GM12878 (cell line): Measurements from ENCODE around the gene NXPE1. TPM values are rescaled to one million over a fixed set of nuclear protein-coding genes. Genes with fewer than 3 reads are reported as not detected.

ENCODE experiments used
- ATAC-seq: fragments of 200-7000 bp; cut with Tn5 transposase; 3 replicates; pipeline ENCODE4 v1.9.1; 2020; ENCODE audit warnings: mild to moderate bottlenecking, moderate library complexity
- BruUV-seq: library from RNA; stranded (reverse); fragments of 400-500 nt; replicated peaks from 2 replicates; lab custom pipeline; 2021; lab: Mats Ljungman, UMichigan
- CTCF ChIA-PET: fragments of 300-600 bp; sonication (Branson Sonifier 250); formaldehyde crosslinking; extraction: SDS; loops from one replicate; lab custom pipeline; 2021; ENCODE audit warnings: inconsistent platforms; lab: Yijun Ruan, JAX
- POLR2A ChIA-PET: fragments of 350-600 bp; formaldehyde crosslinking; extraction: SDS; loops from one replicate; lab custom pipeline; 2021; ENCODE audit warnings: inconsistent platforms; lab: Charles Lee
- RAD21 ChIA-PET: fragments of 300-600 bp; sonication (Branson Sonifier 250); formaldehyde crosslinking; loops from one replicate; lab custom pipeline; 2023; ENCODE audit warnings: antibody characterized with exemption; ENCODE audit not compliant: unreplicated experiment; lab: Charles Lee
- SMC1A ChIA-PET: fragments of 300-600 bp; sonication (Branson Sonifier 250); formaldehyde crosslinking; loops from one replicate; lab custom pipeline; 2023; ENCODE audit not compliant: unreplicated experiment, uncharacterized antibody; lab: Charles Lee
- DNase-seq: peaks from one replicate; pipeline ENCODE4 v3.0.0-alpha.2; 2011; ENCODE audit warnings: low read depth, low spot score
- FAIRE-seq: peaks from 3 replicates; lab custom pipeline; 2011; peaks lifted over from hg19 to GRCh38; lab: Jason Lieb, UNC
- H2AFZ ChIP-seq: 2 replicates; pipeline ENCODE4 v1.6.0; 2011; ENCODE audit warnings: low read depth, low read length, control low read depth; ENCODE audit not compliant: control insufficient read depth
- H3K27ac ChIP-seq: 2 replicates; pipeline ENCODE4 v1.5.1; 2011; ENCODE audit warnings: control low read depth; ENCODE audit not compliant: control insufficient read depth, insufficient read depth
- H3K27me3 ChIP-seq, 2 experiments: replicated peaks in 1 of 2; 2 replicates each; pipeline versions ENCODE4 v1.6.0 to v1.6.1; 2011; ENCODE audit warnings: low read length in 1 of 2; ENCODE audit not compliant: control insufficient read depth in 2 of 2, insufficient read depth in 2 of 2
- H3K36me3 ChIP-seq, 2 experiments: 2 replicates each; pipeline ENCODE4 v1.5.1; 2011; ENCODE audit warnings: low read length in 1 of 2; ENCODE audit not compliant: control insufficient read depth in 2 of 2, insufficient read depth in 2 of 2
- H3K4me1 ChIP-seq: 2 replicates; pipeline ENCODE4 v1.6.1; 2011; ENCODE audit warnings: mild to moderate bottlenecking, low read length, moderate library complexity, mixed read lengths; ENCODE audit not compliant: control insufficient read depth, insufficient read depth
- H3K4me2 ChIP-seq: 2 replicates; pipeline ENCODE4 v1.6.0; 2011; ENCODE audit warnings: control low read depth; ENCODE audit not compliant: control insufficient read depth, insufficient read depth
- H3K4me3 ChIP-seq: fragments of 200-600 bp; sonication (generic); 2 replicates; pipeline ENCODE4 v1.5.1; 2016
- H3K79me2 ChIP-seq: 2 replicates; pipeline ENCODE4 v1.6.0; 2011; ENCODE audit warnings: low read length; ENCODE audit not compliant: control insufficient read depth, insufficient read depth
- H3K9ac ChIP-seq: 2 replicates; pipeline ENCODE4 v1.8.0; 2011; ENCODE audit warnings: low read length, control low read depth, mixed read lengths; ENCODE audit not compliant: control insufficient read depth, insufficient read depth
- H3K9me3 ChIP-seq: replicated peaks from 3 replicates; pipeline ENCODE4 v1.5.1; 2011; ENCODE audit warnings: mild to moderate bottlenecking, low read length; ENCODE audit not compliant: control insufficient read depth, insufficient read depth
- H4K20me1 ChIP-seq: 2 replicates; pipeline ENCODE4 v1.6.0; 2011; ENCODE audit not compliant: control insufficient read depth, insufficient read depth
- ASH2L ChIP-seq: fragments of 300-600, 200-600 bp; sonication (generic); IDR thresholded peaks from 2 replicates; pipeline ENCODE4 v1.6.1; 2017; ENCODE audit warnings: low read depth, mild to moderate bottlenecking, borderline replicate concordance
- ATF3 ChIP-seq: IDR thresholded peaks from 2 replicates; pipeline ENCODE4 v1.6.1; 2011; ENCODE audit warnings: low read depth, mild to moderate bottlenecking, low read length, moderate library complexity, borderline replicate concordance; ENCODE audit errors: extremely low read depth
- CREM ChIP-seq: IDR thresholded peaks from 2 replicates; pipeline ENCODE4 v1.6.1; 2014; ENCODE audit warnings: antibody characterized with exemption, low read depth
- E4F1 ChIP-seq: fragments of 450-650 bp; IDR thresholded peaks from 2 replicates; pipeline ENCODE4 v1.6.1; 2018; ENCODE audit warnings: borderline replicate concordance, mild to moderate bottlenecking; ENCODE audit not compliant: partially characterized antibody
- ETV6 ChIP-seq, 2 experiments: fragments of 450-650 bp in 1 of 2; IDR thresholded peaks in 1 of 2; conservative IDR thresholded peaks in 1 of 2; 2 replicates each; pipeline ENCODE4 v1.6.1; 2014; ENCODE audit warnings: antibody characterized with exemption in 1 of 2, borderline replicate concordance in 1 of 2, low read depth in 1 of 2, mild to moderate bottlenecking in 1 of 2, moderate library complexity in 1 of 2
- JUND ChIP-seq: IDR thresholded peaks from 2 replicates; pipeline ENCODE4 v1.6.1; 2012; ENCODE audit warnings: low read depth, mild to moderate bottlenecking, low read length, improper control_type of control experiment, moderate library complexity
- MEF2A ChIP-seq: IDR thresholded peaks from 2 replicates; pipeline ENCODE4 v1.6.1; 2011; ENCODE audit warnings: low read depth, mild to moderate bottlenecking, low read length, moderate library complexity; ENCODE audit not compliant: insufficient read depth
- MXI1 ChIP-seq: fragments of 150-350 bp; IDR thresholded peaks from 2 replicates; pipeline ENCODE4 v1.6.1; 2011; ENCODE audit warnings: low read depth, mild to moderate bottlenecking, inconsistent platforms, low read length, improper control_type of control experiment
- NFYB ChIP-seq: IDR thresholded peaks from 2 replicates; pipeline ENCODE4 v1.6.1; 2011; ENCODE audit warnings: low read depth, mild to moderate bottlenecking, low read length, improper control_type of control experiment, moderate library complexity; ENCODE audit not compliant: insufficient read depth
- PML ChIP-seq: IDR thresholded peaks from 2 replicates; pipeline ENCODE4 v1.6.1; 2012; ENCODE audit warnings: low read length, inconsistent platforms
- RBBP5 ChIP-seq: fragments of 200-600 bp; sonication (generic); conservative IDR thresholded peaks from 2 replicates; pipeline ENCODE4 v1.6.1; 2016
- SP1 ChIP-seq: IDR thresholded peaks from one replicate; pipeline ENCODE4 v1.6.1; 2011; ENCODE audit warnings: low read depth, low read length
- ZBED1 ChIP-seq: IDR thresholded peaks from 2 replicates; pipeline ENCODE4 v1.6.1; 2016; ENCODE audit warnings: borderline replicate concordance
- ZNF24 ChIP-seq: fragments of 450-650 bp; IDR thresholded peaks from 2 replicates; pipeline ENCODE4 v1.6.1; 2017; ENCODE audit warnings: antibody characterized with exemption, mild to moderate bottlenecking
- WGBS: methylation state at CpG from one replicate; pipeline ENCODE4 v1.1.6; 2016; ENCODE audit warnings: low lambda C conversion rate; ENCODE audit not compliant: insufficient replicate concordance, insufficient coverage; ENCODE audit errors: missing lambda C conversion rate; 5-methylcytosine and 5-hydroxymethylcytosine counted together
- in situ Hi-C: fragments of 300-500 bp; cut with MboI; formaldehyde crosslinking; loops from 9 replicates; pipeline ENCODE4 v1.14.3; 2018; ENCODE audit warnings: mixed read lengths
- intact Hi-C: fragments of 100-400 bp; cut with micrococcal nuclease; formaldehyde crosslinking; loops from one replicate; pipeline ENCODE4 v1.14.2; 2022; ENCODE audit not compliant: unreplicated experiment
- polyA plus RNA-seq, 11 experiments: library from polyadenylated mRNA; depleted of rRNA in 4 of 11; unstranded in 6 of 11; stranded (reverse) in 5 of 11; fragments of >200 nt; fragmentation: Nextera tagmentation in 4 of 11; fragmentation: Illumina TruSeq in 1 of 11; extraction: Ambion mirVana in 4 of 11; extraction: Trizol in 1 of 11; gene quantifications; 1 replicate in 1 of 11; 2 replicates in 10 of 11; pipeline versions ENCODE4 v1.2.1 to v1.2.3, GENCODE V29; 2011 to 2016; ENCODE audit warnings: inconsistent platforms in 2 of 11, missing spikeins in 2 of 11, low read depth in 1 of 11
- total RNA-seq, 4 experiments: library from RNA; depleted of rRNA in 3 of 4; stranded (reverse); fragments of >200 nt in 3 of 4; fragmentation: Illumina TruSeq in 1 of 4; extraction: Trizol in 1 of 4; gene quantifications; 2 replicates each; pipeline versions ENCODE4 v1.2.1 to v1.2.3, GENCODE V29; 2013 to 2021
- TF ChIP-seq, protein P1 (sequence below): IDR thresholded peaks from 2 replicates; pipeline ENCODE4 v1.6.1; 2012; ENCODE audit warnings: low read depth, low read length, improper control_type of control experiment
- TF ChIP-seq, protein P2 (sequence below): fragments of 450-650 bp; formaldehyde crosslinking; IDR thresholded peaks from 2 replicates; pipeline ENCODE4 v1.5.0; 2022; ENCODE audit warnings: mild to moderate bottlenecking, missing genetic modification characterization

Gene NXPE1
- total and polyA plus RNA-seq, 10 of the 15 experiments (the other 5 are each of a cell fraction or from before 2014, with no cell fraction given): not detected

GRCh38 chr11:114596175-114596919 lies 36.7 kb upstream of the NXPE1 start:
- no peak overlapping the region for H3K9ac ChIP-seq
- TF ChIP-seq ATF3: no peak
- no peak for TF ChIP-seq PML
- TF ChIP-seq, protein P1, sequence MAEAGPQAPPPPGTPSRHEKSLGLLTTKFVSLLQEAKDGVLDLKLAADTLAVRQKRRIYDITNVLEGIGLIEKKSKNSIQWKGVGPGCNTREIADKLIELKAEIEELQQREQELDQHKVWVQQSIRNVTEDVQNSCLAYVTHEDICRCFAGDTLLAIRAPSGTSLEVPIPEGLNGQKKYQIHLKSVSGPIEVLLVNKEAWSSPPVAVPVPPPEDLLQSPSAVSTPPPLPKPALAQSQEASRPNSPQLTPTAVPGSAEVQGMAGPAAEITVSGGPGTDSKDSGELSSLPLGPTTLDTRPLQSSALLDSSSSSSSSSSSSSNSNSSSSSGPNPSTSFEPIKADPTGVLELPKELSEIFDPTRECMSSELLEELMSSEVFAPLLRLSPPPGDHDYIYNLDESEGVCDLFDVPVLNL: no peak
- TF ChIP-seq NFYB: no peak
- TF ChIP-seq ASH2L: no peak
- no peak for TF ChIP-seq SP1
- no peak for TF ChIP-seq ETV6 (conservative IDR thresholded peaks at IDR 0.05 in 1 of 2, IDR thresholded peaks at IDR 0.05 in 1 of 2; ENCODE audit: borderline replicate concordance in 1 of 2, low read depth in 1 of 2)
- no peak for TF ChIP-seq RBBP5
- no peak for TF ChIP-seq ZBED1
- TF ChIP-seq CREM: no peak
- TF ChIP-seq ZNF24: no peak
- TF ChIP-seq, protein P2, sequence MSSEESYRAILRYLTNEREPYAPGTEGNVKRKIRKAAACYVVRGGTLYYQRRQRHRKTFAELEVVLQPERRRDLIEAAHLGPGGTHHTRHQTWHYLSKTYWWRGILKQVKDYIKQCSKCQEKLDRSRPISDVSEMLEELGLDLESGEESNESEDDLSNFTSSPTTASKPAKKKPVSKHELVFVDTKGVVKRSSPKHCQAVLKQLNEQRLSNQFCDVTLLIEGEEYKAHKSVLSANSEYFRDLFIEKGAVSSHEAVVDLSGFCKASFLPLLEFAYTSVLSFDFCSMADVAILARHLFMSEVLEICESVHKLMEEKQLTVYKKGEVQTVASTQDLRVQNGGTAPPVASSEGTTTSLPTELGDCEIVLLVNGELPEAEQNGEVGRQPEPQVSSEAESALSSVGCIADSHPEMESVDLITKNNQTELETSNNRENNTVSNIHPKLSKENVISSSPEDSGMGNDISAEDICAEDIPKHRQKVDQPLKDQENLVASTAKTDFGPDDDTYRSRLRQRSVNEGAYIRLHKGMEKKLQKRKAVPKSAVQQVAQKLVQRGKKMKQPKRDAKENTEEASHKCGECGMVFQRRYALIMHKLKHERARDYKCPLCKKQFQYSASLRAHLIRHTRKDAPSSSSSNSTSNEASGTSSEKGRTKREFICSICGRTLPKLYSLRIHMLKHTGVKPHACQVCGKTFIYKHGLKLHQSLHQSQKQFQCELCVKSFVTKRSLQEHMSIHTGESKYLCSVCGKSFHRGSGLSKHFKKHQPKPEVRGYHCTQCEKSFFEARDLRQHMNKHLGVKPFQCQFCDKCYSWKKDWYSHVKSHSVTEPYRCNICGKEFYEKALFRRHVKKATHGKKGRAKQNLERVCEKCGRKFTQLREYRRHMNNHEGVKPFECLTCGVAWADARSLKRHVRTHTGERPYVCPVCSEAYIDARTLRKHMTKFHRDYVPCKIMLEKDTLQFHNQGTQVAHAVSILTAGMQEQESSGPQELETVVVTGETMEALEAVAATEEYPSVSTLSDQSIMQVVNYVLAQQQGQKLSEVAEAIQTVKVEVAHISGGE (CRISPR knock-in tag): no peak
- no peak for TF ChIP-seq MEF2A
- TF ChIP-seq MXI1: no peak
- TF ChIP-seq JUND: no peak
- no peak for TF ChIP-seq E4F1

More at GRCh38 chr11:114596175-114596919, 36.7 kb upstream of the NXPE1 start:
- H2AFZ ChIP-seq: no peak overlapping the region
- H3K27me3 ChIP-seq: peaks cover 3 to 18% of the 10 kb centered on the region in 2 experiments; a peak in 3 of 4 replicates
- intact Hi-C loops: loop anchor here (5.0 kb wide), 2 partner anchors 46 to 249 kb away; no protein-coding TSS in a partner anchor
- CTCF ChIA-PET: no interaction called here
- no TSS peak for BruUV-seq
- POLR2A ChIA-PET: no interaction called here
- H3K4me3 ChIP-seq: no peak overlapping the region
- H3K79me2 ChIP-seq: no peaks in the 10 kb centered on the region
- FAIRE-seq (no peak), ATAC-seq (no peak), DNase-seq (no peak)
- H3K4me1 ChIP-seq: no peaks in the 10 kb centered on the region
- WGBS: 35% methylated on average over 1 of the region's 1 CpG
- H3K4me2 ChIP-seq: no peak overlapping the region
- H3K9me3 ChIP-seq: peaks cover 11% of the 10 kb centered on the region
- H3K36me3 ChIP-seq: no peaks in the 10 kb centered on the region
- H4K20me1 ChIP-seq: no peaks in the 10 kb centered on the region
- SMC1A ChIA-PET: interaction anchor here (0.9 kb wide), 1 partner anchor 255 kb away, joined by 3 read pairs; no protein-coding TSS in a partner anchor
- in situ Hi-C loops: loop anchor here (10.0 kb wide), 1 partner anchor 252 kb away; no protein-coding TSS in a partner anchor
- H3K27ac ChIP-seq: no peak overlapping the region
- RAD21 ChIA-PET: interaction anchor here (0.9 kb wide), 1 partner anchor 256 kb away, joined by 3 read pairs; no protein-coding TSS in a partner anchor
